Daoy (cell line): Measurements from ENCODE around the gene AP2S1. TPM values are rescaled to one million over a fixed set of nuclear protein-coding genes. Genes with fewer than 3 reads are reported as not detected.
A peak's percentile ranks its signal among the peaks of the same experiment; 100 is the strongest.
"Not testable (repeated sequence)": the region's sequence is repeated elsewhere in the genome, so short reads cannot be mapped to it uniquely, and the experiment has no call there.

Source experiments
- DNase-seq: peaks from one replicate; pipeline ENCODE4 v3.0.0-alpha.2; 2015; ENCODE audit warnings: low read depth
- total RNA-seq: library from RNA; depleted of rRNA; stranded (reverse); fragments of >200 nt; shearing (Covaris generic); gene quantifications from 2 replicates; pipeline ENCODE4 v1.2.3, GENCODE V29; 2014; rRNA removed

AP2S1 gene
- total RNA-seq, 1 experiment from 2014 or later, result 280 TPM

- not testable (repeated sequence) for DNase-seq
Observed at GRCh38 chr19:46804432-46804831, 46.2 kb downstream of the AP2S1 start.

GRCh38 chr19:46803555-46803954, 47.1 kb downstream of the AP2S1 start:
- no peak for DNase-seq

GRCh38 chr19:46802152-46802551, 48.5 kb downstream of the AP2S1 start:
- no peak for DNase-seq

GRCh38 chr19:46798713-46799112, 51.9 kb downstream of the AP2S1 start:
- no peak for DNase-seq

GRCh38 chr19:46797881-46798280, 52.8 kb downstream of the AP2S1 start:
- no peak for DNase-seq

- DNase-seq, result no peak
Observed at GRCh38 chr19:46791944-46792343, 58.7 kb downstream of the AP2S1 start.

GRCh38 chr19:46789371-46789770, 61.3 kb downstream of the AP2S1 start:
- no peak for DNase-seq

GRCh38 chr19:46788968-46789338, 61.7 kb downstream of the AP2S1 start:
- no peak for DNase-seq

GRCh38 chr19:46788262-46788967, 62.2 kb downstream of the AP2S1 start, which contains the start of gene SLC1A5:
Gene SLC1A5 (minus strand): TSS chr19:46788594. CDS start chr19:46787965, 629 bp downstream.
- DNase-seq, result peak; percentile 99

Other genes with a start within 250 kb of the AP2S1 start
- gene CALM3, start 249.5 kb downstream of the AP2S1 start, total RNA-seq, result 137 and 163 TPM in 2 replicates
- gene PTGIR, start 225.8 kb downstream of the AP2S1 start, total RNA-seq, result 0.12 and 0.34 TPM in 2 replicates
- not detected in 2 replicates for gene GNG8, start 214.6 kb downstream of the AP2S1 start, total RNA-seq
- 0.30 and 0.91 TPM in 2 replicates for gene DACT3, start 189.7 kb downstream of the AP2S1 start, total RNA-seq
- 15.3 and 22.9 TPM in 2 replicates for gene PRKD2, start 133.7 kb downstream of the AP2S1 start, total RNA-seq
- 20.0 and 23.1 TPM in 2 replicates for gene FKRP, start 104.8 kb downstream of the AP2S1 start, total RNA-seq
- 67.1 and 106 TPM in 2 replicates for gene STRN4, start 104.4 kb downstream of the AP2S1 start, total RNA-seq
- 117 and 141 TPM in 2 replicates for gene SLC1A5, start 62.3 kb downstream of the AP2S1 start, total RNA-seq
- 17.9 and 20.3 TPM in 2 replicates for gene ARHGAP35, start 10.2 kb upstream of the AP2S1 start, total RNA-seq
- gene NPAS1, start 169.0 kb upstream of the AP2S1 start, total RNA-seq, result 0.27 TPM in 1 of 2 replicates, not detected in the other
- gene TMEM160, start 197.8 kb upstream of the AP2S1 start, total RNA-seq, result 46.5 and 55.0 TPM in 2 replicates